Left ventricle myocardium superior (tissue), 1 donor: ENCODE results near the gene KRTAP5-2. TPM values are rescaled to one million over a fixed set of nuclear protein-coding genes. Genes with fewer than 3 reads are reported as not detected.
"Not testable (repeated sequence)": the region's sequence is repeated elsewhere in the genome, so short reads cannot be mapped to it uniquely, and the experiment has no call there.

Experiments
- ATAC-seq: fragments of 200-7000 bp; cut with Tn5 transposase; one replicate; pipeline ENCODE4 v1.9.1; 2020; ENCODE audit warnings: mild to moderate bottlenecking, moderate library complexity
- DNase-seq: peaks from one replicate; pipeline ENCODE4 v3.0.0-alpha.2; 2020
- intact Hi-C: fragments of 100-400 bp; cut with micrococcal nuclease; formaldehyde crosslinking; loops from one replicate; pipeline ENCODE4 v1.11.0; 2022
- long read RNA-seq: library from polyadenylated mRNA; unstranded; transcript quantifications from one replicate; pipeline ENCODE4 v2.0.0, GENCODE V29; 2021
- total RNA-seq: library from RNA; stranded (reverse); fragmentation: NEBNext Ultra II Directional; extraction: Animal tissue kit (Norgen Biotek cat#: 25700); gene quantifications from one replicate; pipeline ENCODE4 v1.2.1, GENCODE V29; 2021
- donor health status: DM: no; HTN: yes; CAD: no; lungs with severe emphysema.

The KRTAP5-2 gene
- not detected for total RNA-seq
- long read RNA-seq: 0 reads

GRCh38 chr11:1597994-1598380 is at the start of gene KRTAP5-2:
Gene KRTAP5-2, minus strand, starts transcription at chr11:1598294. Its CDS starts 44 bp downstream, at chr11:1598250.
- intact Hi-C loops: no loop called here
- no peak for ATAC-seq
- DNase-seq: no peak

GRCh38 chr11:1646540-1646939 is 48.4 kb upstream of the KRTAP5-2 start:
- DNase-seq, ATAC-seq, intact Hi-C loops: not testable (repeated sequence)

GRCh38 chr11:1645357-1645821 is 47.3 kb upstream of the KRTAP5-2 start:
- DNase-seq (no peak), ATAC-seq (no peak)
- intact Hi-C loops: no loop called here

- intact Hi-C loops: no loop called here
- DNase-seq (no peak), ATAC-seq (no peak)
Observed at GRCh38 chr11:1644601-1645356, 46.7 kb upstream of the KRTAP5-2 start.

GRCh38 chr11:1643146-1643690 is 45.1 kb upstream of the KRTAP5-2 start:
- intact Hi-C loops: no loop called here
- ATAC-seq (no peak), DNase-seq (no peak)

GRCh38 chr11:1642288-1643145 is 44.4 kb upstream of the KRTAP5-2 start:
- intact Hi-C loops: no loop called here
- ATAC-seq (no peak), DNase-seq (no peak)

- no peak for DNase-seq
- intact Hi-C loops: no loop called here
- ATAC-seq: no peak
Observed at GRCh38 chr11:1641096-1641495, 43.0 kb upstream of the KRTAP5-2 start.

- intact Hi-C loops: no loop called here
- peak; percentile 56 for ATAC-seq
- no peak for DNase-seq
Observed at GRCh38 chr11:1640076-1640946, 42.2 kb upstream of the KRTAP5-2 start.

- DNase-seq (no peak), ATAC-seq (no peak)
- intact Hi-C loops: no loop called here
Observed at GRCh38 chr11:1639666-1640065, 41.6 kb upstream of the KRTAP5-2 start.

- DNase-seq (peak; percentile 62), ATAC-seq (peak; percentile 62)
- intact Hi-C loops: no loop called here
Observed at GRCh38 chr11:1639102-1639620, 41.1 kb upstream of the KRTAP5-2 start.

GRCh38 chr11:1638344-1638743 is 40.2 kb upstream of the KRTAP5-2 start:
- DNase-seq (no peak), ATAC-seq (no peak)
- intact Hi-C loops: no loop called here

- no peak for DNase-seq
- no peak for ATAC-seq
- intact Hi-C loops: no loop called here
Observed at GRCh38 chr11:1637628-1638027, 39.5 kb upstream of the KRTAP5-2 start.

GRCh38 chr11:1636291-1636950 is 38.3 kb upstream of the KRTAP5-2 start:
- DNase-seq: no peak
- intact Hi-C loops: no loop called here
- no peak for ATAC-seq

GRCh38 chr11:1633864-1634263 is 35.8 kb upstream of the KRTAP5-2 start:
- ATAC-seq (no peak), DNase-seq (no peak)
- intact Hi-C loops: no loop called here

- DNase-seq (no peak), ATAC-seq (no peak)
- intact Hi-C loops: no loop called here
Observed at GRCh38 chr11:1632053-1632714, 34.1 kb upstream of the KRTAP5-2 start.

- DNase-seq: no peak
- ATAC-seq: no peak
- intact Hi-C loops: no loop called here
Observed at GRCh38 chr11:1631066-1631568, 33.0 kb upstream of the KRTAP5-2 start.

GRCh38 chr11:1630271-1630670 is 32.2 kb upstream of the KRTAP5-2 start:
- no peak for ATAC-seq
- DNase-seq: no peak
- intact Hi-C loops: no loop called here
